ENCODE measurements around the gene PRR23B. TPM values are rescaled to one million over a fixed set of nuclear protein-coding genes. Genes with fewer than 3 reads are reported as not detected.
"Not testable (repeated sequence)": the region's sequence is repeated elsewhere in the genome, so short reads cannot be mapped to it uniquely, and the experiment has no call there.

The PRR23B gene
- total RNA-seq (2014; rRNA removed; shearing (Covaris generic)): not detected in 2 replicates

DNA sequence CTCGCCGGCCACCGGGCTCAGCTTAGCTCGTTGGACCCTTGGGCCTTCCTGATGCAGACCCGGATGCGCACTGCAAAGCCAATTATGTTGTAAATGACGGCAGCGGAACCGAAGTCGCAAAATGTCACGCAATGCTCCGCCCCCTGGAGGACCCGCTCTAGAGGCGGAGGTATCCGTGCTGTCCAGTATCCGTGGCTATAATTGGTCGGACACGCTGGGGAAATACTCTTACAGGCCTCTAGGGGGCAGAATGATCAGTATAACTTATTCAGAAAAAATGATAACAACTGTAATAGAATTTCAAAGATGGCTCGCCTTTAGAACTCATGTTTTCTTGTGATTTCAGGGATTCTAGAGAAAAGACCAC, at the start of gene PRR23B:
TSS of gene PRR23B (minus strand) at position 59 of the 367 bp plus-strand sequence. CDS start 265 bp downstream, outside the sequence.
- no peak for DNase-seq (ENCODE audit: low spot score)

DNA sequence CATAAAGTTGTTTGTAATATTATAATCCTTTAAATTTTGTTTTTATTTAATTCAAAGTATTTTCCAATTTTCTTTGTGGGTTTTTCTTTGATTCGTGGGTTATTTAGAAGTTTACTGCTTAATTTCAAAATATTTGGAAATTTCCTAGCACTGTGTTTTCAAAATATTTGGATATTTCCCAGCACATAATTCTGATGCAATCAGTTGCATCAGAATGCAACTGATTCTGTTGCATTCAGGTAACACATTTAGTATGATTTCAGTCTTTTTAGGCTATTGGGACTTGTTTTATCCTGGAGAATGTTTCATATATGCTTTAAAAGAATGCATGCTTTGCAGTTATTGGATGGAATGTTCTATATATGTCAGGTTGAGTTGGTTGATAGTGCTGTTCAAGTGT, 42.2 kb upstream of the PRR23B start:
- DNase-seq (ENCODE audit: low spot score): no peak

DNA sequence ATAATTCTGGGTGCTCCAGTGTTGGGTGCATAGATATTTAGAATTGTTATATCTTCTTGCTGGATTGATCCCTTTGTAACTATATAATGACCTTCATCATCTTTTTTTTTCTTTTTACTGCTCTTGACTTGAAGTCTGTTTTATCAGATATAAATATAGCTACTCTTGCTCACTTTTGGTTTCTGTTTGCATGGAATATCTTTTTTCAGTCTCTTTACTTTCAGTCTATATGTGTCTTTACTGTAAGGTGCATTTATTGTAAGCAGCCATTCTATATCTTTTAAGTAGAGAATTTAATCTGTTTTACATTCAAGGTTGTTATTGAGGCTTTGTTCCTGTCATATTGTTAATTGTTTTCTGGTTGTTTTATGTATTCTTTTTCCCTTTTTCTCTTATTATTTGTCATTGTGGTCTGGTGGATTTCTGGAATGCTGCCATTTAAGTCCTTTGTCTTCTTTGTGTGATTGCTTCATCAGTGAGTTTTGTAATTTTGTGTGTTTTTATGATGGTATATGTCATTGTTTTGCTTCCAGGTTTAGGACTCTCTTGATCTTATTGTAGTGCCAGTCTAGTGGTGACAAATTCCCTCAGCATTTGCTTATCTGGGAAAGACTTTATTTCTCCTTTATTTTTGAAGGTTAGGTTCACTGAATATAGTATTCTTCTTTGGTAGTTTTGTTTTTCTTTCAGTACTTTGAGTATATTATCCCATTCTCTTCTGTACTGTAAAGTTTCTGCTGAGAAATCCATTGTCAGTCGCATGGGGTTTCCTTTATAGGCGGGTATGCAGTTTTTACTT, 32.3 kb upstream of the PRR23B start:
- no peak for DNase-seq (ENCODE audit: low spot score)

DNA sequence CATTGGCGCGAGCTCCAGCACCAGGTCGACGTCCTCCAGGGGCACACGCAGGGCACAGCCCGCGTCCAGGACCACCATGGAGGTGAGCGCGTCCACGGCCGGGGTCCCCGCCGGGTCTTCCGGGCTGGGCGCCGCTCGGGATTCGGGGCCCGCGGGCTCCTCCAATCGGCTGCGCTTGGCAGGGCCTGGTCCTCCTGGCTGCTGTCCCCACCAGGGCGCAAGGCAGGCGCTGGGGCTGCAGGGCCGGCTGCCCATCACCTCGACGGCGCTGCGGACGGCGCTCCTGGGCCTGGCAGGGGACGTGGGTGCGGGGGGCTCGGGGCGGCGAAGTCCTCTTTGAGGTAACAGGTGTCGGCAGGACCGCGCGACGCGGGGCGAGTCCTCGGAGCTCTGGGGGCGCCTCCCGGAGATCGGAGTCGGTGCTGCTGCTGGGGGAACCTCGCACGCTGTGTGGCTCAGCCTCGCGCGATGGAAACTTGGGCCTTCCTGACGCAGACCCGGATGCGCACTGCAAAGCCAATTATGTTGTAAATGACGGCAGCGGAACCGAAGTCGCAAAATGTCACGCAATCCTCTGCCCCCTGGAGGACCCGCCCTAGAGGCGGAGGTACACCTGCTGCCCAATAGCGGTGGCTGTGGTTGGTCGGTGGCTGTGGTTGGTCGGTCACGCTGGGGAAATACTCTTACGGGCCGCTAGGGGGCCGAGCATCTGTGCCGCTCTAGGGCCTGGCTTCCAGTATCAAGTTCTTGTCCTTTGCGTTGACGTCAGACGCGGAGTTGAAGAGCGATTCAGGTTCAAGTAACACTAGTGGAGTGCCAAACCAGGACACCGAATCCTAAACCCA, 23.9 kb upstream of the PRR23B start, which contains the start of gene PRR23C:
TSS of gene PRR23C (minus strand) at position 527 of the 845 bp plus-strand sequence. CDS start at position 255, 272 bp downstream.
- DNase-seq (ENCODE audit: low spot score): no peak

DNA sequence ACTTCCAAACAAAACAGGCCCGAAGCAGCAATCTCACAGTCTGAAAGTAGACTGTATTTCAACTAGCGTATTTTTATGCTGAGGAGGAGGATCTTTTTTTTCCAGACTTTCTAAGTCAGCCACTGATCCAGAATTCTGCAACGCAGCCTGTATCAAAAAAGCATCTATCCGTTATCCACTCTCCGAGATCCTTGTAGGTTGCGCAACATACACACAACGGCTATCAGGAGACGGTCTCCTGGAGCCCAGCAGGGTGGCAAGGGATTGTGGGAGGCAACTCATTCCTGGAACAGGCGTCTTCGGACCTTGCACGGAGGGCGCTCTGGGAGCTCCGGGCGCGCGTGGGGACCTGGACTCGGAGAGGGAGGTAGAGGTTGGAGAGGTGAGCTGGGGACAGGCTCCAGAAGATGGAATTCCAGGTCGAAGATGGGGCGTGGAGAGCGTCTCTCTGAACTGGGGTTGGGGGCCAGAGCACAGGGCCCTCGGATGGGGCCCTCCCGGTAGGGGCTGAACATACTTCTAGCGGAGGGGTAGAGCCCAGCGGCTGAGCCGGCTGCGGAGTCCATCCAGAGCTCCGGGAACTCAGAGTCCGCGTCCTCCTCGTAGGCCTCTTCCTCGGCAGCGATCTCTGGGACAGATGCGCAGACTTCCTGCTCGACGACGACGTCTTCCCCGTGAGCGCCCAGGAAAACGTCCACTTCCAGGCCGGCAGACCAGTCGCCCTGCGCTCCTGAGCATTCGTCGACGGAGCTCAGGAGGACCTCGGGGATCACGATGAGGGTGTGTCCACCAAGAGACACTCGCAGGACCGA, 23.0 kb upstream of the PRR23B start:
- DNase-seq (ENCODE audit: low spot score): no peak

DNA sequence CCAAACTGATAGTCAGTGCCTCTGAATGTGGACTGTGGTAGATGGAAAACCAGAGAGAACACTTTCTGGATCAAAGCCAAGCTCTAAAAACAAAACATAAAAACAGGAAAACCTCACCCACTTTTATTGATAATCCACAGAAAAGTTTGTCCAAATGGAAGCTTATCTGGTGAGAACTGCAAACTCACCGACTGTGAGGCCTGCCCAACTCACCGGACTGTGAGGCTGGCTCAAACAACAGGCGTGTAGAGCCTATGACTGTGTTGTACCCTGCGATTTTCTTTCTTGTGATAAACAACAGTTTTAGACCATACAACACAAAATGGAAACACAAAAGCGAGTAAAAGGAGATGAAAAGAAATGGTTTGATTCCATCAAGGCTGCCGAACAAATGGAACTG, 16.8 kb upstream of the PRR23B start:
- DNase-seq (ENCODE audit: low spot score): no peak

DNA sequence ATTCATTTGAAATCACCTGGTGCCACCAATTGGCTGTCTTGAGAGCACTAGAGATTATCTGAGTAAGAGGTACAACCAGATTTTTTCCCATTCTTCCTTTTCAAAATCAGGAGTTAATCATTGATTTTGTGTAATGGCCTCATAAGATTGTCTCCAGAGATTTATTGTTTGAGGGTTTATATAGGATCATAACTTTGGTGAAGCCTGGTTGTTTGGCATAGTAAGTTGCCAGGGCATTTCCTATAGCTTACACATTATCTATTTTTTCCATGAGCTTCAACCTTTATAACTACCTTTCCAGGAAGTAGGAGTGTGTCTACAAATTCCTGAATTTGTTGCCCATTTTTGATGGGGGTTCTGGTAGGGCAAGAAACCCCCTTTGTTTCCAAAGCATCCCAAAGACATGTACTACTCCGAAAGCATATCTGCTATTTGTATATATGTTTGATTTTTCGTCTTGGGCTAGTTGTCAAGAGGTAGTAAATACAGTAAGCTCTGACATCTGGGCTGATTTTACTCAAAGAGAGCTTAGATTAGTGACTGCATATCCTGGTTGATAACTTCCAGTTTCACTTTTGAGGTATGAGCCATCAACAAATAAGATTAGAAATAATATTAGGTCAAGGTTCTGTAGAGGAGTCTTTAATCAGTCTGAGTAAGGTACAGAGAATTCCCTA, 11.7 kb upstream of the PRR23B start:
- no peak for DNase-seq (ENCODE audit: low spot score)

DNA sequence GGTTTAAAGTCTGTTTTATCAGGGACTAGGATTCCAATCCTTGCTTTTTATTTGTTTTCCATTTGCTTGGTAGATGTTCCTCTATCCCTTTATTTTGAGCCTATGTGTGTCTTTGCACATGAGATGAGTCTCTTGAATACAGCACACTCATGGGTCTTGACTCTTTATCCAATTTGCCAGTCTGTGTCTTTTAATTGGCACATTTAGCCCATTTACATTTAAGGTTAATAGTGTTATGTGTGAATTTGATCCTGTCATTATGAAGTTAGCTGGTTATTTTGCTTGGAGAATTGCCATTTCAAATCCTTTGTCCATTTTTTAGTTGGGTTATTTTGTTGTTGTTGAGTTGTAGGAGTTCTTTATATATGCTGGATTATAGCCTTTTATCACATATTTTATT, 9.8 kb upstream of the PRR23B start:
- DNase-seq (ENCODE audit: low spot score): not testable (repeated sequence)

DNA sequence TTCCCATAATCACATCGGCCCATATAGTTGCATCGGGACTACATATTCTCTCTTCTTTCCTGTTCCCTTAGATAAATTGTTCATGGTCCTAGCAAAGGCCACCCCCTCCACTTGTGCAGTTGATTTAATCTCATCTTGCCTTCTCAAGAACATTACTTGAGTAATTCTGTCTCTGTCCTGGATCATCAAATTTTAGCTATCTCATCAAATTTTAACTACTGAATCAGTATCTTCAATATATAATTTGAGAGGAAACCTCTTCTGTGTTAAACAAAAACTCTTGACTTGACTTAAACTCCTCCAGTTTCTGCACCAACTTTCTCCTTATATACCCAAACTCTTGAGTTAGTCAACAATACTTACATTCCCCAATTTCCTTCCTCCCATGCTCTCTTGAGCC, 4.2 kb upstream of the PRR23B start:
- DNase-seq (ENCODE audit: low spot score): no peak

DNA sequence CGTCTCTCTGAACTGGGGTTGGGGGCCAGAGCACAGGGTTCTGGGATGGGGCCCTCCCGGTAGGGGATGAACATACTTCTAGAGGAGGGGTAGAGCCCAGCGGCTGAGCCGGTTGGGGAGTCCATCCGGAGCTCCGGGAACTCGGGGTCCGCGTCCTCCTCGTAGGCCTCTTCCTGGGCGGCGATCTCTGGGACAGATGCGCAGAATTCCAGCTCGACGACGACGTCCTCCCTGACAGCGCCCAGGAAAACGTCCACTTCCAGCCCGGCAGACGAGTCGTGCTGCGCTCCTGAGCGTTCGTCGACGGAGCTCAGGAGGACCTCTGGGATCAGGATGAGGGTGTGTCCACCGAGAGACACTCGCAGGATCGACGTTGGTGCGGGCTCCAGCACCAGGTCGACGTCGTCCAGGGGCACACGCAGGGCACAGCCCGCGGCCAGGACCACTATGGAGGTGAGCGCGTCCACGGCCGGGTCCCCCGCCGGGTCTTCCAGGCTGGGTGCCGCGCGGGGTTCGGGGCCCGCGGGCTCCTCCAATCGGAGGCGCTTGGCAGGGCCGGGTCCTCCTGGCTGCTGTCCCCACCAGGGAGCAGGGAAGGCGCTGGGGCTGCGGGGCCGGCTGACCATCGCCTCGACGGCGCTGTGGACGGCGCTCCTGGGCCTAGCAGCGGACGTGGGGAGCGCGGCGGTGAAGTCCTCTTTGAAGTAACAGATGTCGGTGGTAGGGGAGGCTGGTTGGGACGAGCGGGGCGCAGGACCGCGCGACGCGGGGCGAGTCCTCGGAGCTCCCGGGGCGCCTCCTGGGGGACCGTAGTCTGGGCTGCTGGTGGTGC, 474 bp downstream of the PRR23B start:
- DNase-seq (ENCODE audit: low spot score): no peak

DNA sequence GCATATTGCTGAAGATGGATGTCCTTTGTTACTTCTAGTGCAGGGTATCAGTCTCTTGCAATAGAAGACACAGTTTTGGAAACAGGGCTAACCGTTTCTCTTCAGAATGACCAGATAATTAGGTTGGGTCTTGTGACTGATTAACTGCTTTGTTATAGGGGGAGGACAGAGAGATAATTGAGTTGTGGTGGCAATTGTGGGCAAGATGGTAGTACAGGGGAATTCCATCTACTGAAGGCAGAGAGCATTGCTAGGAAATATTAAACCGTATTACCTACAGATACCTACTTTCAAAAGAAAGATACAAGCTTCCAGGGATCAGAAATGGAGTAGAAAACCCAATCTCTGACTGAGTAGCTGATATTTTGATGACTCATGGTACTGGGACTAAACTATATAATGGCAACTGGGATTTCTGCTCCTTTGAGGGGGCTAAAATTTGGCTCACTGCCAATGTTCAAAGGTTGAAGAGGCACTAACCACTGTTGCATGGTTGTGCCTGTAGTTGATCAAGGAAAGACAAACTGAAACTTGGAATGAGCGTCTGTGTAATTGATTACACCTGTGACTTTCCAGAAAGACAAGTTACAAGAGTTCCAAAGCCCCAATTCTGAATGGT, 4.2 kb downstream of the PRR23B start:
- peak; percentile 26 for DNase-seq (ENCODE audit: low spot score)

DNA sequence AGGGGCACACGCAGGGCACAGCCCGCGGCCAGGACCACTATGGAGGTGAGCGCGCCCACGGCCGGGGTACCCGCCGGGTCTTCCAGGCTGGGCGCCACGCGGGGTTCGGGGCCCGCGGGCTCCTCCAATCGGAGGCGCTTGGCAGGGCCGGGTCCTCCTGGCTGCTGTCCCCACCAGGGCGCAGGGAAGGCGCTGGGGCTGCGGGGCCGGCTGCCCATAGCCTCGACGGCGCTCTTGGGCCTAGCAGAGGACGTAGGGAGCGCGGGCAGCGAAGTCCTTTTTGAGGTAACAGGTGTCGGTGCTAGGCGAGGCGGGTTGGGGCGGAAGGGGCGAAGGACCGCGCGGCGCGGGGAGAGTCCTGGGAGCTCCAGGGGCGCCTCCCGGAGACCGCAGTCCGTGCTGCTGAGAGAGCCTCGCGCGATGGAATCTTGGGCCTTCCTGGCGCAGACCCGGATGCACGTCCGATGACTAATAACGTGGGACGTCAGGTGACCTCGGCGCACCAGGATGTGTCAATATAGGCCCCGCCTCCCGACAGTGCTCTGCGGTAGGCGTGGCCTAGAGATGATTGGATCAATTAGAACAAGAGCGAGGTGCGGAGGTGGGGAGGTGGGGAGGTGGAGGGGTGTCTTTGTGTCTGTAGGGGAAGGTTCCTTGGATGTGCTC, 14.5 kb downstream of the PRR23B start, which contains the start of gene PRR23A:
TSS of gene PRR23A (minus strand) at position 218 of the 666 bp plus-strand sequence. CDS start at position 218, 0 bp downstream.
- no peak for DNase-seq (ENCODE audit: low spot score)

DNA sequence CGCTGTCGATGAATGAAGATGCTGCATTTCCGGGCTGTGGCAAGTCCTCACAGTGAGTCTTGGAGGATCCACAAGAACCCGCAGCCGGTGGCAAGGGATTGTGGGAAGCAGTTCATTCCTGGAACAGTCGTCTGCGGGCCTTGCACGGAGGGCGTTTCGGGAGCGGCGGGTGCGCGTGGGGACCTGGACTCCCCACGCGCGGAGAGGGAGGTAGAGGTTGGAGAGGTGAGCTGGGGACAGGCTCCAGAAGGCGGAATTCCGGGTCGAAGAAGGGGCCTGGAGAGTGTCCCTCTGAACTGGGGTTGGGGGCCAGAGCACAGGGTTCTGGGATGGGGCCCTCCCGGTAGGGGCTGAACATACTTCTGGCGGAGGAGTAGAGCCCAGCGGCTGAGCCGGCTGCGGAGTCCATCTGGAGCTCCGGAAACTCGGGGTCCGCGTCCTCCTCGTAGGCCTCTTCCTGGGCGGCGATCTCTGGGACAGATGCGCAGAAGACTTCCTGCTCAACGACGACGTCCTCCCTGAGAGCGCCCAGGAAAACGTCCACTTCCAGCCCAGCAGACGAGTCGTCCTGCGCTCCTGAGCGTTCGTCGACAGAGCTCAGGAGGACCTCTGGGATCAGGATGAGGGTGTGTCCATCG, 15.3 kb downstream of the PRR23B start:
- no peak for DNase-seq (ENCODE audit: low spot score)

DNA sequence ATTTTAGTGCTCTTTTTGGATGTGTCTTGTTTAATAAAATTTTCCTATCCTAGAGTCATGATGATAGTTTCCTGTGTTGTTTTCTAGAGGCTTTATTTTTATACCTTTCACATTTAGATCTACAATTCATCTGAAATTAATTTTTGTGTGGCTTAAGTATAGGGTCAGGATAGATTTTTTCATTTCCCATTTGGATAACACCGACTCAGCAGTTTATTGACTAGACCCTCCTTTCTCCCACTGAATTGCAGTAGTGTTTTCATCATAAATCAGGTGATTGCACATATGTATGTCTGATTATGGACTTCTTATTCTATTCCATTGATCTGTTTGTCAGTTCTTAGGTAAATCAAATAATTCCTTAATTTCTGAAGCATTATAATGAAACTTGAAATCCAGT, 25.0 kb downstream of the PRR23B start:
- DNase-seq (ENCODE audit: low spot score): no peak

DNA sequence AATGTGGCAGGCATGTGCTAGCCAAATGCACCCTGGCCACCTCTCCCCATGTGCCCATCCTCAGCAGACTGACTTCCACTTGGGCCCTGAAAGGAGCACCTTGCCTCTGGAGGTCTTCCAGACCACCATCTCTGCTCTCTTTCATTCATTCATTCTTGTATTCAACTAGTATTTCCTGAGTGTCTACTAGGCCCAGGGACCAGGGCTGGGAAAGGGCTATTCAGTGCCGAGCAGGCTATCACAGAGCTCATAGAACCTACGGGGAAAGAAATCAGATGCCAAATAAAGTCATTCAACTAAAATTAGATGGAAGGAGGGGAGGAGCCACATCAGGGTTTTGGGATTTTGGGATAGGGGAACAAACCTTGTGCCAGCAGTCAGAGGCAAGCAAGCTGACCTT, 33.5 kb downstream of the PRR23B start:
- DNase-seq (ENCODE audit: low spot score): no peak

DNA sequence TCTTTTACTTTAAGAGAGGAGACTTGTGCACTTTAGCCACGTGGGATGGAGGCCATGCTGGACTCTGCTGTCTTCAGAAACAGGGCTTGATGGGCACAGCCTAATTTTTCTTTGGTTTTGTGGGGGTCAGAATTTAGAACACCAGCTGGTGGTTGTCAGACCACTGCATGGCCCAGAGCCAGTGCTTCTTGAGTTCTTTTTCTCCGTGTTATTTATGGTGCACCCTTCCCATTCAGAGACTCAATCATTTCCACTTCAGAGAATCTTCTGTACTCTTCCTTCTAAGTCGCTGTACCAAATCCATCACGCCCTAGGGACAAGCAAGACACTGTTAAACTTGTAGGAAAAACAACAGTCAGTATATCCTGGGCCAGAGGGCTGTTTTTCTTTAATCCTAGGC, 34.8 kb downstream of the PRR23B start:
- DNase-seq (ENCODE audit: low spot score): no peak

DNA sequence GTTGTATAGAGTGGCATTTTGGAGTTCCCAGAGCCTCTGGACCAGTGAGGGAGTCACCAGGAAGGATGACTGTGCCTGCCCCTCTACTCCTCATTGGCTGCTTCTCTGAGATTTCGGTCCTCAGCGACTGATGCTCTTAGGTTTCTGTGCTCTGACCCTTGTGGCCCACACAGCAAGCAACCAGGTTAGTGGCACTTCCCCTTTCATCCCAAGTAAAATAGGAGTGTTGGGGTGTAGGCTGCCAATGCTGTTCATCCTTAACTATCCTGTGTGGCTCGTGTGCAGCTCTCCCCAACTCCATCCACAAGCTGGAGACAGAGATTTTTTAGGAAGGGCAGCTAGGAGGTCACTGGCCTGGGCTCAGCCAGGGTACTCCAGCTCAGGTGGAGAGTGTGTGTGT, 35.9 kb downstream of the PRR23B start:
- DNase-seq (ENCODE audit: low spot score): peak; percentile 4

DNA sequence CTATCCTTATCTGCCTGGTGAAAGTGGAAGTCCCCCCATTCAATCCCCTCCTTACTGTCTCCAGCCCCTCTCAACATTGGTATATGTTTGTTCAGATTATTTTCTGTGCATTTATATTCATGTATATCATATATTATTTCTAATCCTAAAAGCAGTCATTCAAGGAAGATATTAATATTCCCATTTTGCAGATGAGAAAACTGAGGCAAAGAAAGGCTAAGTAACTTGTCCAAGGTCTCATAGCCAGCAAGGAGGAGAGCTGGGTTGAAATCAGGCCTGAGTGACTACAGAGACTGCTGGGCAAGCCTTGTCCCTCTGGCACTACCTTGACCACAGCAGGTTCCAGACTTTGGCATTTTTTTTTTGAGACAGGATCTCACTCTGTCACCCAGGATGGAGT, 44.7 kb downstream of the PRR23B start:
- no peak for DNase-seq (ENCODE audit: low spot score)

DNA sequence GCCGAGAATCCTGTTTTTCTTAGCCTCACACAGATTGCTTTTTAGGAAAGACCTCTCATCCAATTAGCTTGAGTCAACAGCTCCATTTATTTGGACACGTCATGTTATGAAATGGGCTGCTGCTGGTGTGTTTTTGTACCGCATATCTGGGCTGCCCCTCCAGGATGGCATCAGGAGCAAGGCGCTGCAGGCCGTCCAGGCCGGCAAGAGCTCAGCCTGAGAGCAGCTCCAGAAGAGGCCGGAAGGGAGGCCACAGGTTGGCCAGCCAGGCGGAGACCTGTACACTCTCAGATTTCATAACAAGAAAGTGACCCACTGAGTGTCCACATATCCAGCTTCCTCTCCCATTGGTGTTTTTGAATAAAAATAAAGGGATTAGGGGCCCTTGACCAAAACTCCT, 45.4 kb downstream of the PRR23B start:
- no peak for DNase-seq (ENCODE audit: low spot score)

All from H4 (cell line).